Measurements from ENCODE around the gene DNAJA2. TPM values are rescaled to one million over a fixed set of nuclear protein-coding genes. Genes with fewer than 3 reads are reported as not detected.
"Not testable (repeated sequence)": the region's sequence is repeated elsewhere in the genome, so short reads cannot be mapped to it uniquely, and the experiment has no call there.

Gene DNAJA2
- total RNA-seq, 1 donor = 101 TPM

GRCh38 chr16:46950009-46950408 is 23.5 kb downstream of the DNAJA2 start:
- no peak overlapping the region for H3K4me3 ChIP-seq (ENCODE audit: low read depth, low read length)
- no peak for TF ChIP-seq CTCF (IDR thresholded peaks at IDR 0.05; ENCODE audit: insufficient read depth, low read depth, low read length)
- no peak for DNase-seq (ENCODE audit: low read depth)

- DNase-seq (ENCODE audit: low read depth) = no peak
- no peak overlapping the region for H3K4me3 ChIP-seq (ENCODE audit: low read depth, low read length)
- TF ChIP-seq CTCF (IDR thresholded peaks at IDR 0.05; ENCODE audit: insufficient read depth, low read depth, low read length) = no peak
These were observed 24.1 kb downstream of the DNAJA2 start for GRCh38 chr16:46949241-46949892.

- TF ChIP-seq CTCF (IDR thresholded peaks at IDR 0.05; ENCODE audit: insufficient read depth, low read depth, low read length) = no peak
- H3K4me3 ChIP-seq (ENCODE audit: low read depth, low read length) = no peak overlapping the region
- no peak for DNase-seq (ENCODE audit: low read depth)
These were observed 24.8 kb downstream of the DNAJA2 start for GRCh38 chr16:46948548-46949166.

DNA sequence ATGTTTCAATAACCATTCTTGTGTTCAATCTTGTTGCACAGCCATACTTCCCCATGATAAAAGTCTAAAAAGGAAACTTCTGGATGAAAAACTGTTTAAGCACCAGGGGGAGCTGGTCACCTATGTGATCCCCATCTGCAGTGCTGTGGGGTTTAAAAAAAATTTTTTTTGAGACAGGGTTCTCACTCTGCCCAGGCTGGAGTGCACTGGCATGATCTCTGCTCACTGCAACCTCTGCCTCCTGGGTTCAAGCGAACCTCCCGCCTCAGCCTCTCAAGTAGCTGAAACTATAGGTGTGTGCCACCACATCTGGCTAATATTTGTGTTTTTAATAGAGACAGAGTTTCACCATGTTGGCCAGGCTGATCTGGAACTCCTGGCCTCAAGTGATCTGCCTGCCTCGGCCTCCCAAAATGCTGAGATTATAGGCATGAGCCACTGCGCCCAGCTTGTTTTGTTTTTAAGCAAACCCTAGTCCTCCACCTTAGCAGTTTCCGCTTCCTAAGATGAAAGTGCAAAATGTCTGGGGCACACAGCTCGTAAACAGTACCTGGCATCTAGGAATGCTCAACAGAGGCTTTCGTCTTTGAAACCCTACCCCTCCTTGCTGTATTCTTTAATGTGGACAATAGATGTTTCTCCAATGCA is 25.4 kb downstream of the DNAJA2 start:
- TF ChIP-seq CTCF (IDR thresholded peaks at IDR 0.05; ENCODE audit: insufficient read depth, low read depth, low read length) = peak; percentile 66
- peak; percentile 59 for DNase-seq (ENCODE audit: low read depth)
- no peak overlapping the region for H3K4me3 ChIP-seq (ENCODE audit: low read depth, low read length)

DNA sequence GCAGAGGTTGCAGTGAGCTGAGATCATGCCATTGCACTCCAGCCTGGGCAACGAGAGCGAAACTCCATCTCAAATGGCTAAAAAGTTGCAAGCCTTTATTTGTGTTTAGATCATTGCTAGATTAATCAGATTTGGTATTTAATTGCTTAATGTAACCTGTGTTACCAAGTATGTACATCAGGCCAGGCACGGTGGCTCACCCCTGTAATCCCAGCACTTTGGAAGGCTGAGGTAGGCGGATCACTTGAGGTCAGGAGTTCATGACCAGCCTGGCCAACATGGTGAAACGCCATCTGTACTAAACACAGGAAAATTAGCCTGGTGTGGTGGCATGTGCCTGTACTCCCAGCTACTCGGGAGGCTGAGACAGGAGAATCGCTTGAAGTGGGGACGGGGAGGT is 28.8 kb downstream of the DNAJA2 start:
- not testable (repeated sequence) for DNase-seq (ENCODE audit: low read depth); H3K4me3 ChIP-seq (ENCODE audit: low read depth, low read length)

GRCh38 chr16:46937536-46937935 is 35.9 kb downstream of the DNAJA2 start:
- H3K4me3 ChIP-seq (ENCODE audit: low read depth, low read length) = no peak overlapping the region
- no peak for TF ChIP-seq CTCF (IDR thresholded peaks at IDR 0.05; ENCODE audit: insufficient read depth, low read depth, low read length)

GRCh38 chr16:46932802-46933201 is 40.7 kb downstream of the DNAJA2 start:
- no peak overlapping the region for H3K4me3 ChIP-seq (ENCODE audit: low read depth, low read length)
- TF ChIP-seq CTCF (IDR thresholded peaks at IDR 0.05; ENCODE audit: insufficient read depth, low read depth, low read length) = no peak
- no peak for DNase-seq (ENCODE audit: low read depth)

More at GRCh38 chr16:46937536-46937935, 35.9 kb downstream of the DNAJA2 start:
- DNase-seq (ENCODE audit: low read depth) = no peak

Data from fibroblast of villous mesenchyme (primary cell).